GM19025 (cell line): ENCODE data around the gene HSF4.

Experiments
- ATAC-seq: cut with Tn5 transposase; IDR thresholded peaks from one replicate; pipeline ENCODE4 v1.9.1; 2021; ENCODE audit warnings: mild to moderate bottlenecking, low read depth, moderate library complexity; ENCODE audit not compliant: unreplicated experiment

HSF4 gene

GRCh38 chr16:67149276-67150046 lies 15.1 kb upstream of the HSF4 start:
- no peak for ATAC-seq

- peak; percentile 43 for ATAC-seq
Measured at GRCh38 chr16:67150047-67150832, 14.3 kb upstream of the HSF4 start.

- ATAC-seq: peak; percentile 57
Measured at GRCh38 chr16:67150833-67151396, 13.6 kb upstream of the HSF4 start, which contains the start of gene B3GNT9. Gene B3GNT9 (minus strand): TSS chr16:67150998. CDS start chr16:67150485, 513 bp downstream.

GRCh38 chr16:67151431-67152097 lies 13.0 kb upstream of the HSF4 start:
- ATAC-seq: no peak

- ATAC-seq: no peak
Measured at GRCh38 chr16:67154578-67155294, 9.8 kb upstream of the HSF4 start.

GRCh38 chr16:67155295-67156142 lies 9.0 kb upstream of the HSF4 start:
- no peak for ATAC-seq

- no peak for ATAC-seq
Measured at GRCh38 chr16:67156143-67156844, 8.3 kb upstream of the HSF4 start.

GRCh38 chr16:67157106-67157748 lies 7.3 kb upstream of the HSF4 start:
- ATAC-seq: no peak

- ATAC-seq: no peak
Measured at GRCh38 chr16:67157892-67158635, 6.5 kb upstream of the HSF4 start.

GRCh38 chr16:67158637-67159600 lies 5.6 kb upstream of the HSF4 start:
- peak; percentile 40 for ATAC-seq

GRCh38 chr16:67161595-67162058 lies 2.9 kb upstream of the HSF4 start:
- no peak for ATAC-seq

GRCh38 chr16:67162506-67163163 lies 1.9 kb upstream of the HSF4 start:
- no peak for ATAC-seq

GRCh38 chr16:67163164-67163998 lies 1.2 kb upstream of the HSF4 start:
- no peak for ATAC-seq

GRCh38 chr16:67163999-67164558 lies 466 bp upstream of the HSF4 start:
- ATAC-seq: no peak
